Endothelial cell of umbilical vein (primary cell): ENCODE data around the gene CFAP70.

ENCODE experiments used
- EZH2 ChIP-seq: IDR thresholded peaks from 2 replicates; pipeline ENCODE4 v1.6.1; 2012; ENCODE audit warnings: borderline replicate concordance, low read depth, mild to moderate bottlenecking, moderate library complexity, low read length, inconsistent platforms; ENCODE audit not compliant: severe bottlenecking
- MYC ChIP-seq: IDR thresholded peaks from one replicate; pipeline ENCODE4 v1.6.1; 2011; ENCODE audit warnings: mild to moderate bottlenecking, low read depth, low read length
- POLR2A ChIP-seq: IDR thresholded peaks from 2 replicates; pipeline ENCODE4 v1.6.1; 2012; ENCODE audit warnings: low read depth, mild to moderate bottlenecking, control low read depth, low read length
- POLR2AphosphoS5 ChIP-seq: IDR thresholded peaks from 2 replicates; pipeline ENCODE4 v1.6.1; 2012; ENCODE audit warnings: low read depth, mild to moderate bottlenecking, control low read depth, low read length, moderate library complexity; ENCODE audit not compliant: insufficient read depth
- TF ChIP-seq, protein P1 (sequence below), 2 donors: IDR thresholded peaks; 1 replicate in 1 of 2; 2 replicates in 1 of 2; pipeline ENCODE4 v1.5.1; 2011; ENCODE audit warnings: low read length in 2 of 2, mild to moderate bottlenecking in 2 of 2, moderate library complexity in 2 of 2, control low read depth in 1 of 2, inconsistent platforms in 1 of 2, low read depth in 1 of 2; ENCODE audit not compliant: insufficient read depth in 1 of 2; ENCODE audit errors: extremely low read depth in 1 of 2

GRCh38 chr10:73262105-73262730, 96.4 kb downstream of the CFAP70 start:
- TF ChIP-seq, protein P1, sequence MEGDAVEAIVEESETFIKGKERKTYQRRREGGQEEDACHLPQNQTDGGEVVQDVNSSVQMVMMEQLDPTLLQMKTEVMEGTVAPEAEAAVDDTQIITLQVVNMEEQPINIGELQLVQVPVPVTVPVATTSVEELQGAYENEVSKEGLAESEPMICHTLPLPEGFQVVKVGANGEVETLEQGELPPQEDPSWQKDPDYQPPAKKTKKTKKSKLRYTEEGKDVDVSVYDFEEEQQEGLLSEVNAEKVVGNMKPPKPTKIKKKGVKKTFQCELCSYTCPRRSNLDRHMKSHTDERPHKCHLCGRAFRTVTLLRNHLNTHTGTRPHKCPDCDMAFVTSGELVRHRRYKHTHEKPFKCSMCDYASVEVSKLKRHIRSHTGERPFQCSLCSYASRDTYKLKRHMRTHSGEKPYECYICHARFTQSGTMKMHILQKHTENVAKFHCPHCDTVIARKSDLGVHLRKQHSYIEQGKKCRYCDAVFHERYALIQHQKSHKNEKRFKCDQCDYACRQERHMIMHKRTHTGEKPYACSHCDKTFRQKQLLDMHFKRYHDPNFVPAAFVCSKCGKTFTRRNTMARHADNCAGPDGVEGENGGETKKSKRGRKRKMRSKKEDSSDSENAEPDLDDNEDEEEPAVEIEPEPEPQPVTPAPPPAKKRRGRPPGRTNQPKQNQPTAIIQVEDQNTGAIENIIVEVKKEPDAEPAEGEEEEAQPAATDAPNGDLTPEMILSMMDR (IDR thresholded peaks at IDR 0.05; ENCODE audit: extremely low read depth in 1 of 2, insufficient read depth in 1 of 2, low read depth in 1 of 2, low read length in 2 of 2): no peak
- no peak for TF ChIP-seq EZH2
- no peak for TF ChIP-seq MYC
- TF ChIP-seq POLR2A: no peak
- no peak for TF ChIP-seq POLR2AphosphoS5
